ENCODE data around the gene ELP2. TPM values are rescaled to one million over a fixed set of nuclear protein-coding genes. Genes with fewer than 3 reads are reported as not detected.

Gene ELP2
- polyA plus RNA-seq, 1 of the 3 experiments (the other 2 are of a cell fraction): 38.3 TPM

DNA sequence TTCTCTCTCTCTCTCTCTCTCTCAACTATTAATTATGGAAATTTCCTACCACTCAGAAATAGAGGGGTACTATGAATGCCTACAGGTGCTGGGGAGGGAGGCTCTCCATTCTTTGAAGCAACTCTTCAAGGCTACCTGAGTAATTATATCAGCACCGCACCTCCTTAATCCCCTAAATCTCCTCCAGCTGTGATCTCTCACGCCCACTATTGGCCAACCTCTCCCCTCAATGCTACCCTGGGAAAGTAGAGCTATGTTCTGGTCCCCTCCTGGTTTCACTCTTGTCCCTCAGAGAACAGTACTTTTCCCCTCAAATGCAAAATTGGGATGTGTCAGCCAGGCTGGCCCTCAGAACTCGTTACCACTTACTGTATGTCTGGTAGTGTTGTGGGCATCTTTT is 59.2 kb downstream of the ELP2 start (continued):
- TF ChIP-seq TAF1 (IDR thresholded peaks at IDR 0.05; ENCODE audit: borderline replicate concordance, low read depth, low read length): no peak

DNA sequence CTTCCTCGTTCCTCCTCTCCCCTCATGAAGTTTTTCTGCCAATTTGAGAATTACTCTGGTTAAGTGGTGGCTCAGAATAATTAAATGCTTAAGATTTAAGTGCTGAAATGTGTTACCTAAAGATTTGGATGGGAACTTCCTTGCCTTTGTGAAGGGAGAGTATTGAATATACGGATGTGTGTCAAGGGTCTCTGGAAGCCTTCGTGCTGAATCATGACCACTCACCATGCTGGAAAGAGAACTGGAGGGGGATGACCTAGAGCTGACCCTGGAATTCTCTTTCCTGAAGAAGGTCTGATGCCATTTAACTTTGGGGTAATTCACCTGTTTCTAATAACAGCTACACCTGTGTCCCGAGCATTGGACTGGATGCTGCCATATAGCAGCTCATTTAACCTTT is 59.8 kb downstream of the ELP2 start:
- no peak overlapping the region for H3K4me3 ChIP-seq (ENCODE audit: low read depth in 2 of 2, low read length in 1 of 2)
- no peak for DNase-seq
- no peaks in the 10 kb centered on the region for H3K36me3 ChIP-seq (replicated peaks in 1 of 2; ENCODE audit: control insufficient read depth in 1 of 2, insufficient read depth in 2 of 2, low read length in 1 of 2)
- no peaks in the 10 kb centered on the region for H4K20me1 ChIP-seq (ENCODE audit: insufficient read depth)
- no peak overlapping the region for H3K27ac ChIP-seq (ENCODE audit: low read depth in 2 of 2, low read length in 1 of 2)
- CTCF ChIA-PET: interaction anchor here (1.0 to 1.1 kb wide), 2 partner anchors 13 to 94 kb away, joined by 3 to 4 read pairs; no protein-coding TSS in a partner anchor
- H3K9ac ChIP-seq: no peak overlapping the region
- no peaks in the 10 kb centered on the region for H3K9me2 ChIP-seq
- no peaks in the 10 kb centered on the region for H3K79me2 ChIP-seq (ENCODE audit: insufficient read depth)
- POLR2A ChIA-PET: no interaction called here
- no peaks in the 10 kb centered on the region for H3K9me3 ChIP-seq
- H2AFZ ChIP-seq (ENCODE audit: low read depth): no peak overlapping the region
- no peak overlapping the region for H3K4me2 ChIP-seq
- WGBS (ENCODE audit: low lambda C conversion rate): 85% methylated on average over 4 of the region's 4 CpGs
- no peaks in the 10 kb centered on the region for H3F3A ChIP-seq (replicated peaks; ENCODE audit: insufficient read depth)
- peaks cover 0 to 7% of the 10 kb centered on the region in 2 experiments; a peak in 1 of 4 replicates for H3K4me1 ChIP-seq (ENCODE audit: control insufficient read depth in 1 of 2, insufficient read depth in 2 of 2, low read depth in 1 of 2, low read length in 1 of 2)
- H3K27me3 ChIP-seq (ENCODE audit: insufficient read depth): no peaks in the 10 kb centered on the region
- TF ChIP-seq TEAD4 (IDR thresholded peaks at IDR 0.05; ENCODE audit: borderline replicate concordance, insufficient read depth) (no peak), MXI1 (IDR thresholded peaks at IDR 0.05; ENCODE audit: low read depth, low read length) (no peak), RFX5 (IDR thresholded peaks at IDR 0.05; ENCODE audit: low read length) (no peak), RXRA (IDR thresholded peaks at IDR 0.05; ENCODE audit: borderline replicate concordance, low read depth) (no peak), YY1 (IDR thresholded peaks at IDR 0.05; ENCODE audit: low read depth) (no peak), FOSL2 (IDR thresholded peaks at IDR 0.05; ENCODE audit: borderline replicate concordance, low read depth) (no peak), EZH2phosphoT487 (IDR thresholded peaks at IDR 0.05; ENCODE audit: borderline replicate concordance, low read depth) (no peak), TCF12 (IDR thresholded peaks at IDR 0.05) (no peak), SMC3 (IDR thresholded peaks at IDR 0.05; ENCODE audit: low read depth, low read length) (no peak), SIN3A (IDR thresholded peaks at IDR 0.05; ENCODE audit: borderline replicate concordance, low read depth, low read length) (no peak), FOXM1 (IDR thresholded peaks at IDR 0.05; ENCODE audit: low read depth) (no peak)
- TF ChIP-seq, protein P1, sequence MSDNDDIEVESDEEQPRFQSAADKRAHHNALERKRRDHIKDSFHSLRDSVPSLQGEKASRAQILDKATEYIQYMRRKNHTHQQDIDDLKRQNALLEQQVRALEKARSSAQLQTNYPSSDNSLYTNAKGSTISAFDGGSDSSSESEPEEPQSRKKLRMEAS (IDR thresholded peaks at IDR 0.05; ENCODE audit: low read depth): no peak
- TF ChIP-seq, protein P2, sequence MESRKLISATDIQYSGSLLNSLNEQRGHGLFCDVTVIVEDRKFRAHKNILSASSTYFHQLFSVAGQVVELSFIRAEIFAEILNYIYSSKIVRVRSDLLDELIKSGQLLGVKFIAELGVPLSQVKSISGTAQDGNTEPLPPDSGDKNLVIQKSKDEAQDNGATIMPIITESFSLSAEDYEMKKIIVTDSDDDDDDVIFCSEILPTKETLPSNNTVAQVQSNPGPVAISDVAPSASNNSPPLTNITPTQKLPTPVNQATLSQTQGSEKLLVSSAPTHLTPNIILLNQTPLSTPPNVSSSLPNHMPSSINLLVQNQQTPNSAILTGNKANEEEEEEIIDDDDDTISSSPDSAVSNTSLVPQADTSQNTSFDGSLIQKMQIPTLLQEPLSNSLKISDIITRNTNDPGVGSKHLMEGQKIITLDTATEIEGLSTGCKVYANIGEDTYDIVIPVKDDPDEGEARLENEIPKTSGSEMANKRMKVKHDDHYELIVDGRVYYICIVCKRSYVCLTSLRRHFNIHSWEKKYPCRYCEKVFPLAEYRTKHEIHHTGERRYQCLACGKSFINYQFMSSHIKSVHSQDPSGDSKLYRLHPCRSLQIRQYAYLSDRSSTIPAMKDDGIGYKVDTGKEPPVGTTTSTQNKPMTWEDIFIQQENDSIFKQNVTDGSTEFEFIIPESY (IDR thresholded peaks at IDR 0.05; ENCODE audit: borderline replicate concordance, low read depth): no peak
- TF ChIP-seq, protein P3, sequence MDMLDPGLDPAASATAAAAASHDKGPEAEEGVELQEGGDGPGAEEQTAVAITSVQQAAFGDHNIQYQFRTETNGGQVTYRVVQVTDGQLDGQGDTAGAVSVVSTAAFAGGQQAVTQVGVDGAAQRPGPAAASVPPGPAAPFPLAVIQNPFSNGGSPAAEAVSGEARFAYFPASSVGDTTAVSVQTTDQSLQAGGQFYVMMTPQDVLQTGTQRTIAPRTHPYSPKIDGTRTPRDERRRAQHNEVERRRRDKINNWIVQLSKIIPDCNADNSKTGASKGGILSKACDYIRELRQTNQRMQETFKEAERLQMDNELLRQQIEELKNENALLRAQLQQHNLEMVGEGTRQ (IDR thresholded peaks at IDR 0.05; ENCODE audit: borderline replicate concordance, low read depth, low read length): no peak
- TF ChIP-seq, protein P4, sequence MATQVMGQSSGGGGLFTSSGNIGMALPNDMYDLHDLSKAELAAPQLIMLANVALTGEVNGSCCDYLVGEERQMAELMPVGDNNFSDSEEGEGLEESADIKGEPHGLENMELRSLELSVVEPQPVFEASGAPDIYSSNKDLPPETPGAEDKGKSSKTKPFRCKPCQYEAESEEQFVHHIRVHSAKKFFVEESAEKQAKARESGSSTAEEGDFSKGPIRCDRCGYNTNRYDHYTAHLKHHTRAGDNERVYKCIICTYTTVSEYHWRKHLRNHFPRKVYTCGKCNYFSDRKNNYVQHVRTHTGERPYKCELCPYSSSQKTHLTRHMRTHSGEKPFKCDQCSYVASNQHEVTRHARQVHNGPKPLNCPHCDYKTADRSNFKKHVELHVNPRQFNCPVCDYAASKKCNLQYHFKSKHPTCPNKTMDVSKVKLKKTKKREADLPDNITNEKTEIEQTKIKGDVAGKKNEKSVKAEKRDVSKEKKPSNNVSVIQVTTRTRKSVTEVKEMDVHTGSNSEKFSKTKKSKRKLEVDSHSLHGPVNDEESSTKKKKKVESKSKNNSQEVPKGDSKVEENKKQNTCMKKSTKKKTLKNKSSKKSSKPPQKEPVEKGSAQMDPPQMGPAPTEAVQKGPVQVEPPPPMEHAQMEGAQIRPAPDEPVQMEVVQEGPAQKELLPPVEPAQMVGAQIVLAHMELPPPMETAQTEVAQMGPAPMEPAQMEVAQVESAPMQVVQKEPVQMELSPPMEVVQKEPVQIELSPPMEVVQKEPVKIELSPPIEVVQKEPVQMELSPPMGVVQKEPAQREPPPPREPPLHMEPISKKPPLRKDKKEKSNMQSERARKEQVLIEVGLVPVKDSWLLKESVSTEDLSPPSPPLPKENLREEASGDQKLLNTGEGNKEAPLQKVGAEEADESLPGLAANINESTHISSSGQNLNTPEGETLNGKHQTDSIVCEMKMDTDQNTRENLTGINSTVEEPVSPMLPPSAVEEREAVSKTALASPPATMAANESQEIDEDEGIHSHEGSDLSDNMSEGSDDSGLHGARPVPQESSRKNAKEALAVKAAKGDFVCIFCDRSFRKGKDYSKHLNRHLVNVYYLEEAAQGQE (IDR thresholded peaks at IDR 0.05; ENCODE audit: low read depth, low read length): no peak
- TF ChIP-seq, protein P5, sequence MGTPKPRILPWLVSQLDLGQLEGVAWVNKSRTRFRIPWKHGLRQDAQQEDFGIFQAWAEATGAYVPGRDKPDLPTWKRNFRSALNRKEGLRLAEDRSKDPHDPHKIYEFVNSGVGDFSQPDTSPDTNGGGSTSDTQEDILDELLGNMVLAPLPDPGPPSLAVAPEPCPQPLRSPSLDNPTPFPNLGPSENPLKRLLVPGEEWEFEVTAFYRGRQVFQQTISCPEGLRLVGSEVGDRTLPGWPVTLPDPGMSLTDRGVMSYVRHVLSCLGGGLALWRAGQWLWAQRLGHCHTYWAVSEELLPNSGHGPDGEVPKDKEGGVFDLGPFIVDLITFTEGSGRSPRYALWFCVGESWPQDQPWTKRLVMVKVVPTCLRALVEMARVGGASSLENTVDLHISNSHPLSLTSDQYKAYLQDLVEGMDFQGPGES (IDR thresholded peaks at IDR 0.05; ENCODE audit: low read depth, low read length): no peak
